SK-N-MC (cell line): Measurements from ENCODE around the gene KATNIP.
A peak's percentile ranks its signal among the peaks of the same experiment; 100 is the strongest.

Experiments used
- DNase-seq: peaks from one replicate; pipeline ENCODE4 v3.0.0-alpha.2; 2011; ENCODE audit warnings: low read depth, low spot score
- H3K27ac ChIP-seq: fragments of 200-600 bp; sonication (generic); 2 replicates; pipeline ENCODE4 v1.5.1; 2016; ENCODE audit warnings: mixed run types
- H3K36me3 ChIP-seq: fragments of 200-600 bp; sonication (generic); 2 replicates; pipeline ENCODE4 v1.6.1; 2017; ENCODE audit warnings: antibody characterized with exemption, low read length, mixed read lengths; ENCODE audit not compliant: insufficient read depth
- H3K4me3 ChIP-seq: fragments of 200-600 bp; sonication (generic); 2 replicates; pipeline ENCODE4 v1.5.1; 2016
- H3K9ac ChIP-seq: fragments of 200-600 bp; sonication (generic); 2 replicates; pipeline ENCODE4 v1.8.0; 2017; ENCODE audit warnings: mixed run types, mixed read lengths; ENCODE audit not compliant: insufficient read length
- H3K9me3 ChIP-seq: fragments of 200-600 bp; sonication (generic); 2 replicates; pipeline ENCODE4 v1.6.1; 2017; ENCODE audit warnings: low read depth, mild to moderate bottlenecking, antibody characterized with exemption, low read length, moderate library complexity, mixed read lengths
- EZH2 ChIP-seq: fragments of 200-600 bp; sonication (generic); IDR thresholded peaks from one replicate; pipeline ENCODE4 v1.6.1; 2017; ENCODE audit warnings: antibody characterized with exemption
- FOXP2 ChIP-seq: optimal IDR thresholded peaks from 2 replicates; pipeline ENCODE3; 2011; ENCODE audit warnings: mild to moderate bottlenecking, moderate library complexity; ENCODE audit not compliant: insufficient read depth; ENCODE audit errors: extremely low read length, control extremely low read depth
- POLR2AphosphoS5 ChIP-seq: IDR thresholded peaks from 2 replicates; pipeline ENCODE4 v1.6.1; 2012; ENCODE audit warnings: mild to moderate bottlenecking, low read depth, low read length, borderline replicate concordance

KATNIP gene

DNA sequence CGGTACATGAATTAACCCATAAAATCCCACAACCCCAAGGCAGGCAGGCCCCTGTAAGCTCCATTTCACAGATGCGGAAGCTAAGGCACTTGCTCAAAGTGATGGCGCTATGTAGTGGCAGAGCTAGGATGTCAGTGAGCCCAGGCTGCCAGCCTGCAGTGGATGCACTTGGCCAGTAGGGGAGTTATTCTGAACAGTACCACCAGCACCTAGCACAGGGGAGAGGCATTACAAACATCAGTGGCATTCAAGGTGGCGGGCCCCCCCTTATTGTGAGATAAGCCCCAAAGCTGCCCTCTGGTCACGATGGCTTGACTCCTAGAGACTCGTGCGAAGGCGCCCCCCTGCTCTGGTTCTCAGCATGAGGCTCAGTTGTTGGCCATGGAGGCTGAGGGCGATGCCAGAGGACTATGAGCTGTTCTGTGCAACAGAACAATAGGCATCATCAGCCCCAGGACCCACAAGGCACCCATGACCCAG, 34.0 kb upstream of the KATNIP start:
- no peak for TF ChIP-seq FOXP2
- TF ChIP-seq POLR2AphosphoS5, result no peak
- TF ChIP-seq EZH2, result no peak
- Histone ChIP-seq H3K36me3 (peaks cover 22% of the 10 kb centered on the region), H3K4me3 (no peak overlapping the region), H3K9ac (no peak overlapping the region), H3K27ac (no peak overlapping the region), H3K9me3 (no peaks in the 10 kb centered on the region)
- DNase-seq, result no peak

GRCh38 chr16:27516365-27516764, 33.6 kb upstream of the KATNIP start:
- Histone ChIP-seq H3K4me3 (no peak overlapping the region), H3K36me3 (peaks cover 17% of the 10 kb centered on the region), H3K9me3 (no peaks in the 10 kb centered on the region), H3K9ac (no peak overlapping the region), H3K27ac (no peak overlapping the region)
- TF ChIP-seq EZH2 (no peak), POLR2AphosphoS5 (no peak), FOXP2 (no peak)
- no peak for DNase-seq

GRCh38 chr16:27517664-27518063, 32.3 kb upstream of the KATNIP start:
- DNase-seq, result no peak
- H3K4me3 ChIP-seq, result no peak overlapping the region
- H3K36me3 ChIP-seq, result peaks cover 12% of the 10 kb centered on the region
- no peaks in the 10 kb centered on the region for H3K9me3 ChIP-seq
- no peak overlapping the region for H3K9ac ChIP-seq
- no peak overlapping the region for H3K27ac ChIP-seq
- TF ChIP-seq FOXP2 (no peak), POLR2AphosphoS5 (no peak), EZH2 (no peak)

GRCh38 chr16:27518226-27518625, 31.7 kb upstream of the KATNIP start:
- no peak for DNase-seq

GRCh38 chr16:27520982-27521673, 28.8 kb upstream of the KATNIP start:
- H3K36me3 ChIP-seq, result peaks cover 34% of the 10 kb centered on the region
- no peak for DNase-seq
- H3K4me3 ChIP-seq, result no peak overlapping the region
- no peak for TF ChIP-seq EZH2
- TF ChIP-seq POLR2AphosphoS5, result no peak
- TF ChIP-seq FOXP2, result no peak
- no peaks in the 10 kb centered on the region for H3K9me3 ChIP-seq
- H3K27ac ChIP-seq, result no peak overlapping the region
- H3K9ac ChIP-seq, result no peak overlapping the region

More at GRCh38 chr16:27518226-27518625, 31.7 kb upstream of the KATNIP start:
- Histone ChIP-seq H3K36me3 (peaks cover 15% of the 10 kb centered on the region), H3K27ac (peak overlapping the region; percentile 25; the same call in 1 of the 2 replicates), H3K9me3 (no peaks in the 10 kb centered on the region), H3K4me3 (no peak overlapping the region), H3K9ac (no peak overlapping the region)
- no peak for TF ChIP-seq POLR2AphosphoS5
- no peak for TF ChIP-seq EZH2
- TF ChIP-seq FOXP2, result no peak

GRCh38 chr16:27522173-27522707, 27.7 kb upstream of the KATNIP start:
- TF ChIP-seq POLR2AphosphoS5 (no peak), FOXP2 (no peak), EZH2 (no peak)
- Histone ChIP-seq H3K36me3 (peaks cover 44% of the 10 kb centered on the region), H3K4me3 (no peak overlapping the region), H3K9me3 (no peaks in the 10 kb centered on the region), H3K9ac (no peak overlapping the region), H3K27ac (no peak overlapping the region)
- no peak for DNase-seq

DNA sequence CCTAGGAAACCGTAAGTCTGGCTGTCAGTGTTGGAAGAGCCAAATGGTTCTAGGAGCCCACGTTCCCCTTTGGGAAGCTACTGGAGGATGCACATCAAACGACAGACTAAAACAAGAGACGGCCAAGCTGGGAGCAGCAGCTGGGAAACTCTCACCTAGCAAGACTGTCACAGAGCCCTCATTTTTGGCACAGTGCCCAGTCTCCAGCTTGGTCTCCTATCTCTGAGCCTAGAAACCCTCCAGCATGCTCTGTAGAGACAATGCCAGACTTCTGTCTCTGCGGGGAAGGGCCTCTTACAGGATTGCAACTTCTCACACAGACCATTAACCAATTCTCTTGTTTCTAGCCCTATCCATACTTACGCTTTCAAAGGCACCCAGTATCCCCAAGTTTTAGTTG, 23.8 kb upstream of the KATNIP start:
- Histone ChIP-seq H3K4me3 (no peak overlapping the region), H3K9ac (no peak overlapping the region), H3K9me3 (no peaks in the 10 kb centered on the region), H3K27ac (no peak overlapping the region), H3K36me3 (peaks cover 73% of the 10 kb centered on the region)
- DNase-seq, result no peak
- no peak for TF ChIP-seq FOXP2
- TF ChIP-seq POLR2AphosphoS5, result no peak
- no peak for TF ChIP-seq EZH2

DNA sequence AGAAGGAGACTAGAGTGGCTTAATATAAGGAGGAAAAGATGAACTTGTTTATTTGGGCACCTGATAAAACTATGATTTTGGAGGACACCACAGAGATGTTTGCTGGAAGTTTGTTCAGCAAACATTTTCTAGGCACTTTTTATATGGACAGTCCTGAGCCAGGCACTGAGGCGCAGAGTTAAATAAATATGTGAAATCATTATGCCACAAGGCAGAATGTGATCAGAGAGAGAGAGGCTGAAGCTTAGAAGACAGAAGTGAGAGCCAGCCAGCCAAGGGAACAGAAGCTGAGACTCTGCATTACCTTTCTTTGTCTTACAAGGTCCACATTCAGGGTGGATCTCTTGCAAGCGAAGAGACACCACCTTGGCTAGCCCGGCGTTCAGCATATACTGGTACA, 21.6 kb upstream of the KATNIP start:
- H3K9ac ChIP-seq, result no peak overlapping the region
- TF ChIP-seq FOXP2 (no peak), EZH2 (no peak), POLR2AphosphoS5 (no peak)
- H3K4me3 ChIP-seq, result no peak overlapping the region
- peaks cover 84% of the 10 kb centered on the region for H3K36me3 ChIP-seq
- DNase-seq, result no peak
- no peaks in the 10 kb centered on the region for H3K9me3 ChIP-seq
- H3K27ac ChIP-seq, result no peak overlapping the region

DNA sequence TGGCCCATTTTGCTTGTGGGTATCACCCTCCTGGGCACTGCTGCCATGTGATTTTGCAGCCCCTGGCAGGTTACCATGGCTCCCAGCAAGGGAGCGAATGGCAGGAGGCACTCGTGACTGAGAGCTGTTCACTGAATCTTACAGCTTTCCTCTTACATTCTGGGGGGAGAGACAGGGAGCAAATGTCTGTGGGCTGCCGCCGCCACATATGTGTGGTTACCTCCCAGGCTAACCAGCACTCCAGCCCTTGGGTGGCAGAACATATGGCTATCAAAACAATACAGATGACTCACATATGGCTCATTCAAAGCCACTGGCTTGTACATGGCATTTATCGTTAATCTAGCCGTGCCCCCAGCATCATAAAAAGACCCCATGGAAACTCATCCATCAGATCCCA, 20.0 kb upstream of the KATNIP start:
- no peak overlapping the region for H3K4me3 ChIP-seq
- H3K9me3 ChIP-seq, result no peaks in the 10 kb centered on the region
- no peak overlapping the region for H3K27ac ChIP-seq
- no peak overlapping the region for H3K9ac ChIP-seq
- peaks cover 85% of the 10 kb centered on the region for H3K36me3 ChIP-seq
- TF ChIP-seq POLR2AphosphoS5 (no peak), EZH2 (no peak), FOXP2 (no peak)
- no peak for DNase-seq
